Raji (cell line): ENCODE results near the gene ITSN1.

Experiments used
- POLR2A ChIP-seq: IDR thresholded peaks from 2 replicates; pipeline ENCODE4 v1.6.1; 2011; ENCODE audit warnings: low read depth, low read length, control low read depth; ENCODE audit not compliant: insufficient read depth

ITSN1 gene

GRCh38 chr21:33821503-33822322 is 179.4 kb downstream of the ITSN1 start:
- no peak for TF ChIP-seq POLR2A

- TF ChIP-seq POLR2A = no peak
Measured at GRCh38 chr21:33824156-33824941, 182.0 kb downstream of the ITSN1 start.

GRCh38 chr21:33825419-33825818 is 183.1 kb downstream of the ITSN1 start:
- TF ChIP-seq POLR2A = no peak

- TF ChIP-seq POLR2A = no peak
Measured at GRCh38 chr21:33825915-33826314, 183.6 kb downstream of the ITSN1 start.

- TF ChIP-seq POLR2A = no peak
Measured at GRCh38 chr21:33828083-33828482, 185.8 kb downstream of the ITSN1 start.

- no peak for TF ChIP-seq POLR2A
Measured at GRCh38 chr21:33828577-33828976, 186.3 kb downstream of the ITSN1 start.

GRCh38 chr21:33829844-33830243 is 187.5 kb downstream of the ITSN1 start:
- TF ChIP-seq POLR2A = no peak

GRCh38 chr21:33831962-33832659 is 189.8 kb downstream of the ITSN1 start:
- TF ChIP-seq POLR2A = no peak

- TF ChIP-seq POLR2A = no peak
Measured at GRCh38 chr21:33834801-33835500, 192.7 kb downstream of the ITSN1 start.

GRCh38 chr21:33835920-33836319 is 193.6 kb downstream of the ITSN1 start:
- no peak for TF ChIP-seq POLR2A

- TF ChIP-seq POLR2A = no peak
Measured at GRCh38 chr21:33836408-33836807, 194.1 kb downstream of the ITSN1 start.

- no peak for TF ChIP-seq POLR2A
Measured at GRCh38 chr21:33839167-33839716, 196.9 kb downstream of the ITSN1 start.

GRCh38 chr21:33839806-33840205 is 197.5 kb downstream of the ITSN1 start:
- no peak for TF ChIP-seq POLR2A

GRCh38 chr21:33840771-33841170 is 198.5 kb downstream of the ITSN1 start:
- TF ChIP-seq POLR2A = no peak

GRCh38 chr21:33841561-33841960 is 199.3 kb downstream of the ITSN1 start:
- no peak for TF ChIP-seq POLR2A

- TF ChIP-seq POLR2A = no peak
Measured at GRCh38 chr21:33843216-33843615, 200.9 kb downstream of the ITSN1 start.
